GM21515 (cell line): ENCODE data around the gene MMP13.
"Not testable (repeated sequence)": the region's sequence is repeated elsewhere in the genome, so short reads cannot be mapped to it uniquely, and the experiment has no call there.

Source experiments
- ATAC-seq: cut with Tn5 transposase; IDR thresholded peaks from one replicate; pipeline ENCODE4 v1.9.1; 2021; ENCODE audit not compliant: unreplicated experiment

Gene MMP13

GRCh38 chr11:102936864-102937509, 18.5 kb downstream of the MMP13 start:
- ATAC-seq: no peak

GRCh38 chr11:102935514-102935913, 20.0 kb downstream of the MMP13 start:
- ATAC-seq: no peak

- ATAC-seq: no peak
Measured at GRCh38 chr11:102934735-102935134, 20.8 kb downstream of the MMP13 start.

GRCh38 chr11:102933627-102934026, 21.9 kb downstream of the MMP13 start:
- no peak for ATAC-seq

GRCh38 chr11:102932678-102933077, 22.9 kb downstream of the MMP13 start:
- ATAC-seq: no peak

GRCh38 chr11:102930451-102930850, 25.1 kb downstream of the MMP13 start:
- ATAC-seq: no peak

- no peak for ATAC-seq
Measured at GRCh38 chr11:102929972-102930371, 25.6 kb downstream of the MMP13 start.

GRCh38 chr11:102929166-102929565, 26.4 kb downstream of the MMP13 start:
- ATAC-seq: no peak

- ATAC-seq: no peak
Measured at GRCh38 chr11:102928247-102928646, 27.3 kb downstream of the MMP13 start.

GRCh38 chr11:102927624-102927990, 27.9 kb downstream of the MMP13 start:
- ATAC-seq: no peak

- no peak for ATAC-seq
Measured at GRCh38 chr11:102926961-102927623, 28.4 kb downstream of the MMP13 start.

GRCh38 chr11:102926517-102926916, 29.0 kb downstream of the MMP13 start:
- ATAC-seq: no peak

- no peak for ATAC-seq
Measured at GRCh38 chr11:102925988-102926387, 29.5 kb downstream of the MMP13 start.

- no peak for ATAC-seq
Measured at GRCh38 chr11:102924851-102925380, 30.6 kb downstream of the MMP13 start.

- no peak for ATAC-seq
Measured at GRCh38 chr11:102921587-102922220, 33.8 kb downstream of the MMP13 start.

GRCh38 chr11:102920118-102920684, 35.3 kb downstream of the MMP13 start:
- peak; percentile 73 for ATAC-seq

GRCh38 chr11:102915044-102915375, 40.5 kb downstream of the MMP13 start:
- no peak for ATAC-seq

- ATAC-seq: no peak
Measured at GRCh38 chr11:102914238-102915043, 41.1 kb downstream of the MMP13 start.

GRCh38 chr11:102912482-102912830, 43.1 kb downstream of the MMP13 start:
- ATAC-seq: no peak

GRCh38 chr11:102911758-102912481, 43.6 kb downstream of the MMP13 start:
- no peak for ATAC-seq

- ATAC-seq: not testable (repeated sequence)
Measured at GRCh38 chr11:102905848-102906247, 49.7 kb downstream of the MMP13 start.
